ENCODE measurements around the gene GLIPR1L1. TPM values are rescaled to one million over a fixed set of nuclear protein-coding genes. Genes with fewer than 3 reads are reported as not detected.

The GLIPR1L1 gene
- total RNA-seq, 2 donors from 2014 or later: not detected

Other genes with a start within 250 kb of the GLIPR1L1 start
- gene KCNC2, start 124.8 kb upstream of the GLIPR1L1 start, total RNA-seq: not detected
- gene CAPS2, start 4.3 kb upstream of the GLIPR1L1 start, total RNA-seq: 1 to 10 TPM; 1.1 to 2.2 TPM
- 1 to 10 TPM in 1 of 2 donors, under 1 TPM in 1; 0.50 to 1.5 TPM for gene GLIPR1L2, start 56.4 kb downstream of the GLIPR1L1 start, total RNA-seq
- gene GLIPR1, start 146.1 kb downstream of the GLIPR1L1 start, total RNA-seq: 100 to 1,000 TPM; 104 to 105 TPM
- gene KRR1, start 176.9 kb downstream of the GLIPR1L1 start, total RNA-seq: 100 to 1,000 TPM in 1 of 2 donors, 10 to 100 TPM in 1; 98.0 to 123 TPM

Data from T-helper 17 cell (primary cell).